ENCODE data around the gene ANKRD2.
"Not testable (repeated sequence)": the region's sequence is repeated elsewhere in the genome, so short reads cannot be mapped to it uniquely, and the experiment has no call there.

The ANKRD2 gene

GRCh38 chr10:97547271-97547600 lies 25.3 kb upstream of the ANKRD2 start:
- no peak for DNase-seq

- no peak for DNase-seq
Measured at GRCh38 chr10:97547962-97548361, 24.6 kb upstream of the ANKRD2 start.

GRCh38 chr10:97548828-97549455 lies 23.6 kb upstream of the ANKRD2 start:
- no peak for DNase-seq

GRCh38 chr10:97549587-97550322 lies 22.8 kb upstream of the ANKRD2 start:
- no peak for DNase-seq

GRCh38 chr10:97550336-97551149 lies 22.0 kb upstream of the ANKRD2 start:
- DNase-seq: no peak

GRCh38 chr10:97551271-97551670 lies 21.3 kb upstream of the ANKRD2 start:
- no peak for DNase-seq

- DNase-seq: peak; percentile 56
Measured at GRCh38 chr10:97553575-97554031, 19.0 kb upstream of the ANKRD2 start.

- not testable (repeated sequence) for DNase-seq
Measured at GRCh38 chr10:97554336-97554735, 18.2 kb upstream of the ANKRD2 start.

- DNase-seq: not testable (repeated sequence)
Measured at GRCh38 chr10:97555541-97555940, 17.0 kb upstream of the ANKRD2 start.

- not testable (repeated sequence) for DNase-seq
Measured at GRCh38 chr10:97560731-97561381, 11.7 kb upstream of the ANKRD2 start.

- DNase-seq: not testable (repeated sequence)
Measured at GRCh38 chr10:97561386-97562077, 11.0 kb upstream of the ANKRD2 start.

GRCh38 chr10:97562329-97562728 lies 10.2 kb upstream of the ANKRD2 start:
- not testable (repeated sequence) for DNase-seq

- no peak for DNase-seq
Measured at GRCh38 chr10:97563337-97563736, 9.2 kb upstream of the ANKRD2 start.

- no peak for DNase-seq
Measured at GRCh38 chr10:97564776-97565175, 7.8 kb upstream of the ANKRD2 start.

- no peak for DNase-seq
Measured at GRCh38 chr10:97566336-97566996, 6.1 kb upstream of the ANKRD2 start.

GRCh38 chr10:97567891-97568290 lies 4.7 kb upstream of the ANKRD2 start:
- no peak for DNase-seq

GRCh38 chr10:97570146-97570788 lies 2.3 kb upstream of the ANKRD2 start:
- DNase-seq: no peak

- no peak for DNase-seq
Measured at GRCh38 chr10:97570789-97571471, 1.6 kb upstream of the ANKRD2 start.

GRCh38 chr10:97571622-97572021 lies 957 bp upstream of the ANKRD2 start:
- DNase-seq: no peak

- DNase-seq: no peak
Measured at GRCh38 chr10:97573021-97573420, 442 bp downstream of the ANKRD2 start.

- no peak for DNase-seq
Measured at GRCh38 chr10:97573672-97574071, 1.1 kb downstream of the ANKRD2 start.

Measured in GDM1 (cell line).